Putamen (tissue), 1 donor: ENCODE measurements around the gene PTPN1.
A peak's percentile ranks its signal among the peaks of the same experiment; 100 is the strongest.

Experiments used
- DNase-seq: peaks from one replicate; pipeline ENCODE4 v3.0.0-alpha.2; 2016; ENCODE audit warnings: low spot score

Gene PTPN1

GRCh38 chr20:50513169-50514034 is 3.2 kb downstream of the PTPN1 start:
- DNase-seq = peak; percentile 23

DNA sequence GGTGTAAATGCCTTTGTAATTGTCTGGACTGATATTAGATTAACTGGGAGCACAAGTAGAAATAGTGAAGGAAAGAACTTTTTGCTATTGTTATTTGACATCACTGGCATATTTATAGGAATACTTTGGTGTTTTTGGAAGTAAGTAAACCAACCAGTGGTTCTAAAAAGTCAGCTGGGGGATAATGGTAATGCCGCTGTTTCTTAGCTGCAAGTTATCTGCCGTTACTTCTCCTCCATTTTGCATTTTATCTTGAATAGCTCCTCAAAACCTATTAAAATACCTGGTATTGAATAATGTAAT is 3.8 kb downstream of the PTPN1 start:
- no peak for DNase-seq

DNA sequence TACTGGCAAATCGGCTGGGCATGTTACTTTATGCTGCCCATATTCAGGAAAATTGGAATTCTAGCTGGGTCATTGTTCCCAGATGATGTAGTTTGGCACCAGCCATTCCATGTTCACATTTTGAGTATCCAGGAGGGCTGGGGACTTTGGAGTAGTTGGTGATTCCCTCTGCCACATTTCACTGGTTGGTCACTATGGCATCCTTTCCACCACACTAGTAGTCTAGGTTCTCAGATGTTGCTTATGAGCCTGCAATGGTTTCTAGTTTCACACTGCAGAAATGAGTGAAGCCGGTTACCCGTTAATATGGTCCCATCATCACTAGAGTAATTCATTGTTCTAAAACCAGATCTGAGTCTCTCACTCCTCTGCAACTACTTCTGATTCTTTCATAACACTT is 4.6 kb downstream of the PTPN1 start:
- DNase-seq = no peak

- no peak for DNase-seq
These were observed 5.4 kb downstream of the PTPN1 start for GRCh38 chr20:50515471-50516106.

- no peak for DNase-seq
These were observed 6.2 kb downstream of the PTPN1 start for GRCh38 chr20:50516180-50516934.

- no peak for DNase-seq
These were observed 7.0 kb downstream of the PTPN1 start for GRCh38 chr20:50516935-50517816.

- no peak for DNase-seq
These were observed 7.6 kb downstream of the PTPN1 start for GRCh38 chr20:50517817-50518154.

DNA sequence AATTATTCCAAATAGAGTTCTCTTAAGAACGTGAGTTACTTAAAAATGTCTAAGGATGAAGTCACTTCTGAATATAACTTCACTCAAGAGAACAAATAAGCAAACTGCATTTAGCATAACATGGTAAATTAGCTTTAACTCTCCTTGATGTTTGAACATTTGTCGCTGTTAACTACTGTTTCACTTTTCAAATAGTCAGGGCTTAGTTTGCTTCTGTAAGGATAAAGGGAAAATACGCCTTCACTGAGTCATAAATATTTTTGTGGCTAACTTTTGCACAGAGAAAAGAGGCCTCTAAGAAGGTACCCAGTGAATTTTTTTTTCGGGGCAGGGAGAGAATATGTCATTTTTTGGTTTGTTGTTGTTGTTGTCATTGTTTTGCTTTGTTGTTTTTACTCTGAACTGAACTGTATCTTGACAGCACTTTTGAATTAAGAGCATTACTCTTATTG is 8.1 kb downstream of the PTPN1 start:
- DNase-seq = no peak

DNA sequence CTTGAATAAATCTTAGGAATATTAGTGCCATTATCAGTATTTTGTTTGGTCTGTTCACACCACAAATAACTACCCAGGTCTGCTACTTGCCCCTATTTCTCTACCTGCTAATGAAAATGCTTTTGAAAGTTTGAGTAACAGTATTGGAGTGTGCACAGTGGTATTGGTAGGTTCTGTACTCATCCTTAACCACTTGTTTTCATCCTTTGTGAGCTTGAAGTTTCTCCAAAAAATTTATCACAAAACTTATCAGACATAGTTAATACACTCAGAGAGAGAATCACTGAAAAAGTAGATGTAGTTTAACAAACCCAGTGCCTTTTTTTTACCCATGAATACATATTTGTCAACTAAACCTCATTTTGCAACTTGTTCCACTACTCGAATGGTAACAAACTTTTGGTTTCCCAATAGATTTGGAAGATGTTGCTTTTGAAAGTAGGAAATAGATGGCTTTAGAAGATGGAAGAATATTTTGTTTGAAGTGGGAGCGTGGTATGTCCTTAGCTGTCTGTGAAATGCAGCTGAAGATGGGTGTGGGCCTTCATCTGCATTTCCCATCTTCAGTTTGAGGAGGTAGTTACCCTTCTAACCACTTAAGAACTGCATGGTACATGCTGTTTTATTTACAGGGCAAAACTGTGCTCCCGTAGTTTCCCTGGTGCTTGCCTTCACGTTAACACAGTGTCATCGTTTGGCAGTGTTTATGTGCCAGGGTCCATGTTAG is 9.0 kb downstream of the PTPN1 start:
- DNase-seq = no peak

- no peak for DNase-seq
These were observed 10.2 kb downstream of the PTPN1 start for GRCh38 chr20:50520222-50520880.

- DNase-seq = no peak
These were observed 11.3 kb downstream of the PTPN1 start for GRCh38 chr20:50521221-50522052.

DNA sequence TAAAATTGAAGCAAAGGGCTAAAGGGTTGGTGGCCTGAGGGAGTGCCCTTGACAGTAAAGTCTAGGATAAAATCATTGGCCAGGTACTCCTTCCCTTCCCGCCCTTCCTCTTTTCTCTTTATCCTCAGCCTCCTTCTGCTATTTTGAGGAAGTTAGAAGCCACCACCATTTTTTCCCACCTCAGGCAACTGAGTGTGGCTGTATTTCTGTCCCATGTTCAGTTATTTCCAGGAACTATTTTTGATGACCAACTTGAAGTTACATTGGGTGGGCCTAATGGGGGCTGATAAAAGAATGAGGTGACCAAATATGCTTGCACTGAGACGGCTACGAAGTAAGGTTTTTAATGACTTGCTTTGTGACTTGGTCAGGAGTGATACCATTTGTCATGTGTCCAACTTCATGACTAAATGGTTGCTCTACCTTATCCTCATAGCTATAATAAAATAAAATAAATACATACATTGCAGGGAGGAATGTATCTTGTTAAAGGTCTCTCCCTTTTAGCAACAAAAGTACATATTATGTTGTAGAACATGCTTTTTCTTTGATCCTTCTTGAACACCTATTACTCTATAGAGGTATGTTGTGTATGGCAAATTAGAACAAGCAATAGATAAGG is 12.0 kb downstream of the PTPN1 start:
- no peak for DNase-seq

DNA sequence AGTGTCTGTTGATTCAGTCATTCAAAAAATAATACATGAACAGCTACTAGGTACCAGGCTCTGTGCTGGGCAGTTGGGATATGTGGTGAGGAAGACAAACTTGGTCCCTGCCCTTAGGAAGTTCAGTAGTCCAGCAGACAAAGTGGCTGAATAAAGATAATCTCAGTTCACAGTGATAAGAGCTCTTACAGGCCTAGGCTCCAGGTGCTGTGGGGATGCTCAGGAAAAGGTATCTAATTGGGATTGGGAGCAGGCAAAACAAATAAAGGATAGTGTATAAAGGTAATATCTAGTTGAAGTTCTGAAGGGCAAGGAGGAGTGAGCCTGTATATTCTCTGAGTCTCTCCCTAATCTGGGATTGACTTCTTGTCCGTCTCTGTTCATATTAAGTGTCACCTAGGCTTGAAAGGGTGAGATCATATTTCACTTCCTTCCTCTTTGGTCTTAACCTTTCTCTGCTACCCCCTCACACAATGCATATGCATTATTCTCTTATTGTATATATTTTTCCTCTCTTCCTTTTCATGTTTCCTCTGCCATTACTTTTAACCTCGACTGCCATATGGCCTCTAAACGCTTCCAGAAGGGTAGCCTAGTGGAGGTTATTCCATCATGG is 13.5 kb downstream of the PTPN1 start:
- no peak for DNase-seq

- DNase-seq = no peak
These were observed 15.5 kb downstream of the PTPN1 start for GRCh38 chr20:50525681-50526080.

DNA sequence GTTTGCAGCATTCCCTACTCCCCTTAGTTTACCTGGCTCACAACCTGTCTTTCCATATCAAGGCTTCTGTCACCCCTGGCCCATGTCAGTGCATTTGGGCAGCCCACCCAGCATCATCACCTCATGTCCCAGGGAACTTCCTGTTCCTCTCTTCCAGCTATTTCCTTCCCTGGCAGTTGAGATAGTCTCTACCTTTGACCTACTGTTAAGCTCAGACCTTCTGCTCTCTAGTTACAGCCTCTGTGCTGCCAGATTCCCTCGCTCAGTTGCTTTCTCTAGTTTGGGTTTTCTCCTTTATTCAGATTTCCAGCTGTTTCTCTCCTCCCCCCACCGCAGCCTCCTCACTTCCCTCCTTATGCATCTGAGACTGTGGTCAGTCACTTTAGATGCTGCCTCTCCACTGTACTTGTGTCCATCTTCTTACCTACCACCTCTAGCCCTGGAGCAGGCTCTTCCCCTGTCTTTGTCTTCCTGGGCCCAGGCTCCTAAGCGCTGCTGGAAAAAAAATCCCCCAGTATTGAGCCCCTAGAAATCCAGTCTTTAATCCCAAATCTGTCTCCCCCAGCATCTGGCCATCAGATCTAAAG is 16.3 kb downstream of the PTPN1 start:
- no peak for DNase-seq

GRCh38 chr20:50527068-50527605 is 17.0 kb downstream of the PTPN1 start:
- DNase-seq = no peak

GRCh38 chr20:50528129-50528528 is 17.9 kb downstream of the PTPN1 start:
- no peak for DNase-seq

DNA sequence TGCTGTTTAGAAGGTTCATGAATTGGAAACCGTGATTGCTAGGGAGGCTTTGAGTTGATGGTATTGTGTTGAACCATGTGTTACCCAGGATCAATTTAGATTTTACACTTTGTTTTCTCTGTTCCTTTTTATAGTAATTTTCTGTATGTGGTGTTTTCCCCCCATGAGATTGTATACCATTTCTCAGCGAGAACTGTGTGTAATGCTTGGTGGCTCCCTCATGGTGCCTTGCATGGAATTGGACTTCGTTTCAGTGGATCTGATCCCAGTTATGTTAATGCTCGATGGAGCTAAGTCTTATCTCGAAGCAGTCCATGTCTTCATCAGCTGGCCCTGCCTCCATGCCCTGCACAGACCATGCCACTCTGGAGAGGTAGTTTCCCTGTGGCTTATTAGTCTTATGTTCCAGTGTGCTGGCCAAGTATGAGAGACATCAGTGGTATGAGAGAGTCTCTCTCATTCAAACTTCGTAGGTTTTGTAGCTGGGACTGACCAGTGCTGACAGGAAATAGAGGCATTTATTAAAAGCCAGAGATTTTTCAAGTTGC is 18.7 kb downstream of the PTPN1 start:
- no peak for DNase-seq
